ENCODE data around the gene RAD51B. TPM values are rescaled to one million over a fixed set of nuclear protein-coding genes. Genes with fewer than 3 reads are reported as not detected.

The RAD51B gene
- total and polyA plus RNA-seq, 5 donors, result 0.88 to 5.3 (median 3.3) TPM

DNA sequence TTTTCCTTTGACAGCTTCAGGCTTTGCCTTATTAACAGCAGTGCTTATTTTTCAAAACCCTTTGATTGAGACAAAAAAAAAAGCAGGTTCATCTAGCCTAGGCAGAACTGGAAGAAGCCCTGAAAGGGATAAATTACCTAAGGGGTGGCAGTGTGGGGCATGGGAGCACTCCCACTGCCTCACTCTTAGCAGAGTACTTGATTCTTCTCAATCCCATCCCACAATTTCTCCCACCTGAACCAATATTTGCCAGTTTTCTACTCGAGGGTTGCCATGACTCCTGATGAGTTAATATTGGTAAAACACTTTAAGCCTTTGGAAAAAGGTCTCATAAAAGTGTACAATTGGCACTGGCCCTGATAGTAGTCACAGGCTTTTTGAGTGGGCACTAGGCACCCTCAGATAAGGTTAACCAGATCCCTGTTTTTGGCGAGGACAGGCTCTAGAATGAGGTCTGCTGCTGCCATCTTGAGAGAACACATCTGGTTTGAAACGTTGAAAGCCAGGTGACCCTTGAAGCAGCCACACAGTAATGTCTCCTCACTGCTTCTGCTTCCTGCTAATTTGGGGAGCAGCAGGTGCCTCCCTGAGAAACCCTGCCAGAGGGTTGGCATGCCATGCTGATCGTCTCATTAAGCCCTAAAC lies 320.0 kb downstream of the RAD51B start:
- Histone ChIP-seq H3K4me1 (ENCODE audit: control insufficient read depth, insufficient read depth, low read length) (peaks cover 10% of the 10 kb centered on the region), H3K27me3 (ENCODE audit: control insufficient read depth, insufficient read depth) (no peaks in the 10 kb centered on the region), H3K27ac (ENCODE audit: low read length) (peak overlapping the region; percentile 16), H3K9me3 (ENCODE audit: control insufficient read depth, low read length) (no peaks in the 10 kb centered on the region), H3K4me3 (ENCODE audit: low read length) (no peak overlapping the region)
- DNase-seq (no peak), ATAC-seq (no peak)
- intact Hi-C loops (cut with DNase I), result loop anchor here in 2 of 4 donors (5.0 to 10.0 kb wide), 2 partner anchors 55 to 192 kb away; no protein-coding TSS in a partner anchor
- WGBS, result 73% methylated on average over 4 of the region's 4 CpGs

GRCh38 chr14:68140076-68140741 lies 320.6 kb downstream of the RAD51B start:
- ATAC-seq, result peak; percentile 6 to 66
- DNase-seq, result peak in 1 of 3 donors; percentile 13
- H3K9me3 ChIP-seq (ENCODE audit: control insufficient read depth, low read length), result no peaks in the 10 kb centered on the region
- peaks cover 10% of the 10 kb centered on the region for H3K4me1 ChIP-seq (ENCODE audit: control insufficient read depth, insufficient read depth, low read length)
- H3K27ac ChIP-seq (ENCODE audit: low read length), result no peak overlapping the region
- no peaks in the 10 kb centered on the region for H3K27me3 ChIP-seq (ENCODE audit: control insufficient read depth, insufficient read depth)
- intact Hi-C loops (cut with DNase I), result loop anchor here in 1 of 4 donors (10.0 kb wide), 1 partner anchor 55 kb away; no protein-coding TSS in a partner anchor
- WGBS, result 36% methylated on average over 3 of the region's 3 CpGs
- H3K4me3 ChIP-seq (ENCODE audit: low read length), result no peak overlapping the region

- Histone ChIP-seq H3K4me1 (ENCODE audit: control insufficient read depth, insufficient read depth, low read length) (peaks cover 10% of the 10 kb centered on the region), H3K27ac (ENCODE audit: low read length) (no peak overlapping the region), H3K4me3 (ENCODE audit: low read length) (no peak overlapping the region), H3K27me3 (ENCODE audit: control insufficient read depth, insufficient read depth) (no peaks in the 10 kb centered on the region), H3K9me3 (ENCODE audit: control insufficient read depth, low read length) (no peaks in the 10 kb centered on the region)
- ATAC-seq (no peak), DNase-seq (no peak)
- intact Hi-C loops (cut with DNase I), result loop anchor here in 1 of 4 donors (10.0 kb wide), 1 partner anchor 54 kb away; no protein-coding TSS in a partner anchor
- 70% methylated on average over 3 of the region's 3 CpGs for WGBS
These were observed 321.2 kb downstream of the RAD51B start for GRCh38 chr14:68140806-68141205.

GRCh38 chr14:68141281-68142088 lies 321.9 kb downstream of the RAD51B start:
- no peaks in the 10 kb centered on the region for H3K9me3 ChIP-seq (ENCODE audit: control insufficient read depth, low read length)
- no peak for DNase-seq
- no peak for ATAC-seq
- intact Hi-C loops (cut with DNase I), result loop anchor here in 1 of 4 donors (10.0 kb wide), 1 partner anchor 53 kb away; no protein-coding TSS in a partner anchor
- H3K27me3 ChIP-seq (ENCODE audit: control insufficient read depth, insufficient read depth), result no peaks in the 10 kb centered on the region
- no peak overlapping the region for H3K27ac ChIP-seq (ENCODE audit: low read length)
- 72% methylated on average over 5 of the region's 5 CpGs for WGBS
- no peak overlapping the region for H3K4me3 ChIP-seq (ENCODE audit: low read length)
- peaks cover 10% of the 10 kb centered on the region for H3K4me1 ChIP-seq (ENCODE audit: control insufficient read depth, insufficient read depth, low read length)

DNA sequence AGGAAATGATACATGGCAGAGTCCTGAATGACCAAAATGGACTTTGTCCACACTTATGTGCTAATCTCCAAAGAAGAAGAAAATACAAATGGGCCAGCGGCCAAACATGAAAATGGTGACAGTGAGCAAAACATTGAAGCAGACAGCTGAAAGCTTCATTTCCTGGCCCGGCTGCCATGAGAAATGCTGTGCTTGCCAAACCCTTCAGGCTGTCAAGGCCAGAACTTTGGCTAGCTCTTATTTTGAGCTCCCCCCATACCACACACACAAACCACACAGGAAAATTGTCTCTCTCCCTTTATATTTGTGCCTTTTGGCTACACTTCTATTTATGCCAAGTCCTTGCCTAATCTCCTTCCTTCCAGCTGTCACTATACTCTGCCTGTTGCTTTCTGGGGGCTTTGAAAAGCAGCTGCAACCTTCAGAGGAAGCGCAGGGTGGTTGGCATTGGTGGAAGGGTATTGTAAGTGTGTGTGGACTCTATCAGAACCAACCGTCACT lies 323.8 kb downstream of the RAD51B start:
- ATAC-seq, result peak; percentile 75 to 91
- 34% methylated on average over 4 of the region's 4 CpGs for WGBS

DNA sequence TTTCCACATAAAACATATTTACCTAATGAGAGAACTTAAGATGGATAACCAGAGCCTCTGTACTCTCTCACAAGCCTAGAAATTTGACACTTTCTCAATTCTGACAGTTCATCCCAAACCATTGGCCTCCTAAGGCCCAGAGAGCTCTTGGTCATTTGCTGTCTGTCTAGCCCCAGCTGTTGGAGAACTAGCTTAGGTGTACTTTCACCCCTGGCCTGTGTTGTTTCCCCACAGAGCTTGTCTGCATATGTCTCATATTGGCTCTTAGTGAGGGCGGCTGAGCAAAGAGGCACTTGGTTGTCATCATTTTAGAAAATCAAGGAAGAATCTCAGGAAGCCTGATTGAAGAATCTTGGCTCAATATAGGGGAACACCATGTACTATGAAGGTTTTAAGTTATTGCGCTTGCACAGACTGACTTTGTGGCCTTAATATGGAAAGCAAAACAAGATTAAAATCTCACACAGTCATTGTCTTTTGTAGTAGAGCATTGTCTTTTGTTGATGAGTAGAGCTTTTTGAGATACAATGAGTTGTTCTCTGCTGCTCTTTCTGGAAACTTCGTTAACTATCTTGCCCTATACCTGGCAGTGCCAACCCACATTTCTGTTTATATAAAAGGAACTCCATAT lies 324.6 kb downstream of the RAD51B start:
- Histone ChIP-seq H3K4me1 (ENCODE audit: control insufficient read depth, insufficient read depth, low read length) (peaks cover 10% of the 10 kb centered on the region), H3K4me3 (ENCODE audit: low read length) (no peak overlapping the region), H3K9me3 (ENCODE audit: control insufficient read depth, low read length) (no peaks in the 10 kb centered on the region), H3K27ac (ENCODE audit: low read length) (peak overlapping the region; percentile 49), H3K27me3 (ENCODE audit: control insufficient read depth, insufficient read depth) (no peaks in the 10 kb centered on the region)
- ATAC-seq (peak; percentile 55 to 77), DNase-seq (no peak)
- intact Hi-C loops (cut with DNase I), result loop anchor here in 1 of 4 donors (10.0 kb wide), 1 partner anchor 51 kb away; no protein-coding TSS in a partner anchor
- 64% methylated on average over 3 of the region's 3 CpGs for WGBS

More for the DNA sequence above, 323.8 kb downstream of the RAD51B start:
- intact Hi-C loops (cut with DNase I), result loop anchor here in 1 of 4 donors (10.0 kb wide), 1 partner anchor 51 kb away; no protein-coding TSS in a partner anchor
- H3K27me3 ChIP-seq (ENCODE audit: control insufficient read depth, insufficient read depth), result no peaks in the 10 kb centered on the region
- DNase-seq, result peak; percentile 84 to 91 (median 90)
- no peaks in the 10 kb centered on the region for H3K9me3 ChIP-seq (ENCODE audit: control insufficient read depth, low read length)
- H3K4me3 ChIP-seq (ENCODE audit: low read length), result no peak overlapping the region
- peak overlapping the region; percentile 95 for H3K27ac ChIP-seq (ENCODE audit: low read length)
- H3K4me1 ChIP-seq (ENCODE audit: control insufficient read depth, insufficient read depth, low read length), result peaks cover 10% of the 10 kb centered on the region

- ATAC-seq (no peak), DNase-seq (no peak)
- H3K4me3 ChIP-seq (ENCODE audit: low read length), result no peak overlapping the region
- H3K27ac ChIP-seq (ENCODE audit: low read length), result peak overlapping the region; percentile 46
- no peaks in the 10 kb centered on the region for H3K9me3 ChIP-seq (ENCODE audit: control insufficient read depth, low read length)
- WGBS, result 95% methylated on average over 2 of the region's 2 CpGs
- no peaks in the 10 kb centered on the region for H3K27me3 ChIP-seq (ENCODE audit: control insufficient read depth, insufficient read depth)
- intact Hi-C loops (cut with DNase I), result loop anchor here in 1 of 4 donors (10.0 kb wide), 1 partner anchor 50 kb away; no protein-coding TSS in a partner anchor
- peaks cover 7% of the 10 kb centered on the region for H3K4me1 ChIP-seq (ENCODE audit: control insufficient read depth, insufficient read depth, low read length)
These were observed 325.5 kb downstream of the RAD51B start for GRCh38 chr14:68145036-68145435.

- Histone ChIP-seq H3K4me1 (ENCODE audit: control insufficient read depth, insufficient read depth, low read length) (peaks cover 7% of the 10 kb centered on the region), H3K9me3 (ENCODE audit: control insufficient read depth, low read length) (no peaks in the 10 kb centered on the region), H3K27me3 (ENCODE audit: control insufficient read depth, insufficient read depth) (no peaks in the 10 kb centered on the region), H3K4me3 (ENCODE audit: low read length) (no peak overlapping the region), H3K27ac (ENCODE audit: low read length) (no peak overlapping the region)
- no peak for DNase-seq
- no peak for ATAC-seq
- intact Hi-C loops (cut with DNase I), result loop anchor here in 1 of 4 donors (10.0 kb wide), 1 partner anchor 49 kb away; no protein-coding TSS in a partner anchor
These were observed 326.0 kb downstream of the RAD51B start for GRCh38 chr14:68145539-68145938.

DNA sequence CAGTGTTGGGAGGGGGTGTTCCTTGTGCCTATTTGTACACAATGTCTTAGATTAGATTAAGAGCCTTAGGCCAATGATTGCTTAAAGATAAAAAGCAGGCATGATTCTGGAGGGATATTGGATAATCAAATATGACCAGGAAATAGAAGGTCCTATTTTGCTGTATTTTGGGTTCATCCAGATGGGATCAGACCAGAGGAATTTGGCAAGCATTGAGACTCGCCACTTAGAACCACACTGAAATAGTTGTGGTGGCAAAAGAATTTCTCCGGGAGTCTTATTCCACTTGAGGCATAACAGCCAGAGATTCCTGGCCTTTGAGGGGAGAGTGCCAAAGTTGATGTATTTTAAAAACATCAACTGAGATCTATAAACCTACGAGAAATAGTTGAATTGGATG lies 327.2 kb downstream of the RAD51B start:
- ATAC-seq (no peak), DNase-seq (no peak)
- no peak overlapping the region for H3K4me3 ChIP-seq (ENCODE audit: low read length)
- 55% methylated on average over 3 of the region's 3 CpGs for WGBS
- intact Hi-C loops (cut with DNase I), result loop anchor here in 1 of 4 donors (10.0 kb wide), 1 partner anchor 48 kb away; no protein-coding TSS in a partner anchor
- H3K27ac ChIP-seq (ENCODE audit: low read length), result no peak overlapping the region
- H3K4me1 ChIP-seq (ENCODE audit: control insufficient read depth, insufficient read depth, low read length), result peaks cover 7% of the 10 kb centered on the region
- H3K9me3 ChIP-seq (ENCODE audit: control insufficient read depth, low read length), result no peaks in the 10 kb centered on the region
- no peaks in the 10 kb centered on the region for H3K27me3 ChIP-seq (ENCODE audit: control insufficient read depth, insufficient read depth)

GRCh38 chr14:68147303-68147702 lies 327.7 kb downstream of the RAD51B start:
- ATAC-seq (no peak), DNase-seq (no peak)
- H3K4me3 ChIP-seq (ENCODE audit: low read length), result no peak overlapping the region
- intact Hi-C loops (cut with DNase I), result loop anchor here in 1 of 4 donors (10.0 kb wide), 1 partner anchor 47 kb away; no protein-coding TSS in a partner anchor
- no peaks in the 10 kb centered on the region for H3K9me3 ChIP-seq (ENCODE audit: control insufficient read depth, low read length)
- H3K4me1 ChIP-seq (ENCODE audit: control insufficient read depth, insufficient read depth, low read length), result peaks cover 7% of the 10 kb centered on the region
- H3K27ac ChIP-seq (ENCODE audit: low read length), result no peak overlapping the region
- H3K27me3 ChIP-seq (ENCODE audit: control insufficient read depth, insufficient read depth), result no peaks in the 10 kb centered on the region

Measured in right cardiac atrium (tissue), 5 donors.